GM19239 (cell line): ENCODE results near the gene RHBDL2.
"Not testable (repeated sequence)": the region's sequence is repeated elsewhere in the genome, so short reads cannot be mapped to it uniquely, and the experiment has no call there.

Experiments used
- DNase-seq: peaks from one replicate; pipeline ENCODE4 v3.0.0; 2011; ENCODE audit warnings: low spot score; ENCODE audit not compliant: insufficient read length
- FAIRE-seq: peaks from 2 replicates; lab custom pipeline; 2011; peaks lifted over from hg19 to GRCh38; lab: Jason Lieb, UNC

Gene RHBDL2

DNA sequence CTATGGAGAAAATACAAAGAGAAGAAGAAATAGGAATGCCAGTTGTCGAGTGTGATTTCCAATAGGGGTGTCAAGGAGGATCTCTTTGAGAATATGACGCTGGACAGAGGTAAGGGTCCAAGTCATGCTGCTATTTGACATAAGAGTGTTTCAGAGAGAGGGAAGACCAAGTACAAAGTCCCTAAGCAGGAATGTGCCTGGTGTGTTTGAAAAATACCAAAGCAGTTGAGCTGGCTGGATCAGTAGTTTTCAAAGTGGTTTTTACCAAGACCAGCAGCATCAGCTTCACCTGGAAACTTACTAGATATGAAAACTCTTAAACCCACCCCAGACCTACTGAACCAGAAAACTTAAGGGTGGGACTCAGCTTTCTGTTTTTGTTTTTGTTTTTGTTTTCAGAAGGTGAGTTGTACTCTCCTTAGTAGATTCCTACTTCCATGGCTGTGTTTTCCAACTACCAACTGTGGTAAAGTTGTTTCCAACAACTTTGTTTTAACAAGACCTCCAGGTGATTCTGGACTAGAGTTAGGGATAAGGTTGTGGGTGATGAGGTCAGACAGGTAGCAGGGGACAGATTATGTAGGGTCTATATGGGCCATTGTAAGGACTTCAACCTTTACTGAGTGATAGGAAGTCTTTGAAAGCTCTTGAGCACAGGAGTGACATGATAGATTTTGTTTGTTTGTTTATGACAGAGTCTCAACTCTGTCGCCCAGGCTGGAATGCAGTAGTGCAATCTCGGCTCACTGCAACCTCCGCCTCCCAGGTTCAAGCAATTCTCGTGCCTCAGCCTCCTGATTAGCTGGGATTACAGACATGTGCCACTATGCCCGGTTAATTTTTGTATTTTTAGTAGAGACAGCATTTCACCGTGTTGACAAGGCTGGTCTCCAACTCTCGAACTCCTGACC, 53.0 kb downstream of the RHBDL2 start:
- FAIRE-seq (no peak), DNase-seq (no peak)

DNA sequence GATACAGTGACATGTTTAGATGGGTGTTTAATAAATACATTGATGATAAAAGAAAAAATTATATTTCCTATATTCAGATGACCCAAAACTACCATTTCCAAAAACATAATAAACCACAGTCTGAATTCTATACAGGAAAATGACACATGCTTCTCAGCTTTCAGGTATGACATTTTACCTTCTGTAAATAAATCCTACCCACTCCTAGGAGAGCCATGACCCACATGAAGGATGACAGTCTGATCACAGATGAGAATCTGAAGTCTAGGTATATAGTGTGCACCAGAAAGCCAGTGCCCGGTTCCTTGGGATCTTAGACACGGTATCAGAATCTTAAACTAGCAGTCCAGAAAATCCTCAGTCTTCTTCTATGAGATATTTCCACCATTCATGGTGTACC, 56.5 kb downstream of the RHBDL2 start:
- FAIRE-seq: no peak
- no peak for DNase-seq

DNA sequence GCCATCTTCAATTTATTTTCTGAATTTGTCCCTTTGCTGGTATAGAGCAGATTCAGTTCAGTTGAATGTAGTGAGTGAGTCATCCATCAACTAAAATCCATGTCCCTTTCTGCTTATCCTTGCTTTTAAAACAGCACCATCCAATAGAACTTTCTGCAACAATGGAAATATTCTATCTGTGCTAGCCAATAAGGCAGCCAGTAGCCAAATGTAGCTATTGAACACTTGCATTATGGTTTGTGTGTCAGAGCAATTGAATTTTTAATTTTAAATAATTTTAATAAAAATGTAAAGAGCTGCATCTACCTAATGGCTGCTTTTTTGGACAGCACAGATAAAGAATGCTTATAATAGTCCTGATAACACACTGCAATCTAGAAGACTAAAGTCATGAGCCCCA, 60.1 kb downstream of the RHBDL2 start, which contains the start of gene GJA9:
Gene GJA9, minus strand, starts transcription at position 101 of the 400 bp plus-strand sequence. CDS start 5,489 bp downstream, outside the sequence.
- FAIRE-seq (no peak), DNase-seq (no peak)

DNA sequence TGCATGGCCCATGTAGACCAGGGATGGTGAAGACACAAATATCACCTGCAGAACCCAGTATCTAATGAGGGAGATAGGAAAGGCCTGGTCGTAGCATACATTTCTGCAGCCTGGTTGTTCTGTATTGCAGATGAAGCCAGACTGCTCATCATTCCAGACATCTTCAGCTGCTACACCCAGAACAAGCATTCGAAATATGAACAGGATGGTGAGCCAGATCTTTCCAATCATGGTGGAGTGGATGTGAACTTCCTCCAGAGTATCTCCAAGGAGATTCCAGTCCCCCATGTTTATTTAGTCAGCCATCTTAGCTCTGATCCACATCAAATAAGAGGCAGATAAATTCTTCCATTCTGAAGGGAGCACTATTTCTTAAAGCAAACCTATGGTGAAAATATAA, 65.8 kb downstream of the RHBDL2 start:
- FAIRE-seq: no peak
- DNase-seq: no peak

GRCh38 chr1:38873027-38873969, 68.3 kb downstream of the RHBDL2 start, which contains the start of gene MYCBP:
MYCBP (minus strand) TSS chr1:38873348; CDS start chr1:38873305, 43 bp downstream.
- peak; percentile 95 for DNase-seq
- peak; percentile 95 for FAIRE-seq

GRCh38 chr1:38872401-38873026, 69.1 kb downstream of the RHBDL2 start:
- no peak for DNase-seq
- FAIRE-seq: peak; percentile 63

DNA sequence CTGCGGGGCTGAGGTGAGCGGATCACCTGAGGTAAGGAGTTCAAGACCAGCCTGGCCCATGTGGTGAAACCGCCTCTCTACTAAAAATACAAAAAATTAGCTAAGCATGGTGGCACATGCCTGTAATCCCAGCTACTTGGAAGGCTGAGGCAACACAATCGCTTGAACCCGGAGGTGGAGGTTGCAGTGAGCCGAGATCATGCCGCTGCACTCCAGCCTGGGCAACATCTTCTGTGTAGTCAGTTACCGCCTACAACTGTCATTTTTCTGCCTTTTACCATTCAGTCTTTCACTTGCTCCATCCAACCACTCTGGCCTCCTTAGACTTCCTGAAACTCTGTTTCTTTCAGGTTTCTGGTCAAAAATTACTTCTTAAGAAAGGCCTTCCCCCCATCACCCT, 70.6 kb downstream of the RHBDL2 start:
- FAIRE-seq: no peak
- DNase-seq: no peak

DNA sequence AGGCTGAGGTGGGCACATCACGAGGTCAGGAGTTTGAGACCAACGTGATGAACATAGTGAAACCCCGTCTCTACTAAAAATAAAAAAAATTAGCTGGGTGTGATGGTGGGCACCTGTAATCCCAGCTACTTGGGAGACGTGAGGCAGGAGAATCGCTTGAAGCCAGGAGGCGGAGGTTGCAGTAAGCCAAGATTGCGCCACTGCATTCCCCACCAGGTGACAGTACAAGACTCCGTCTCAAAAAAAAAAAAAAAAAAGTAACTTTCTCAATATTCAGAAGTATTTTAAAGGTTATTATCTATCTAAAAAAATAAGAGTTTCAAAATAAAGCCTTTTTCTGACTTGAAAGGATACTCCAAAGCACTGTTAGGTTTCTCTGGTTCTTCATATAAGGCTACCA, 74.4 kb downstream of the RHBDL2 start:
- no peak for FAIRE-seq

GRCh38 chr1:38865112-38865715, 76.4 kb downstream of the RHBDL2 start:
- DNase-seq (no peak), FAIRE-seq (no peak)

More for the DNA sequence above, 74.4 kb downstream of the RHBDL2 start:
- DNase-seq: no peak

DNA sequence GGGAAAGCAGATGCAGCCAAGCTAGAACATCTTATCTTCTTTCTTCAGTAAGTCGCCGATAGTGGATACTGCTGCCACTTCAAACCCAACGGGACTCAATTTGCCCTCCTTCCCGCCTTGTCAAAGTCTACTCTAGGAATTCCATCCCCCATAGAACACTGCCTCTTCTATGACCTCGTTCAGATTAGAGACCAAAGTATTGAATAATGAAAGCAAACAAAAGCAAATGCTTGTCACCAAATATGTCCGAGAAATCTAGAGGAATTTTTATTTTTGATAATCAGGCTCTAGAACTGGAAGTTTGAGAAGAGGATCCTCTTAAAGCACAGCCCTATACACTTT, 81.2 kb downstream of the RHBDL2 start:
- FAIRE-seq (no peak), DNase-seq (no peak)

DNA sequence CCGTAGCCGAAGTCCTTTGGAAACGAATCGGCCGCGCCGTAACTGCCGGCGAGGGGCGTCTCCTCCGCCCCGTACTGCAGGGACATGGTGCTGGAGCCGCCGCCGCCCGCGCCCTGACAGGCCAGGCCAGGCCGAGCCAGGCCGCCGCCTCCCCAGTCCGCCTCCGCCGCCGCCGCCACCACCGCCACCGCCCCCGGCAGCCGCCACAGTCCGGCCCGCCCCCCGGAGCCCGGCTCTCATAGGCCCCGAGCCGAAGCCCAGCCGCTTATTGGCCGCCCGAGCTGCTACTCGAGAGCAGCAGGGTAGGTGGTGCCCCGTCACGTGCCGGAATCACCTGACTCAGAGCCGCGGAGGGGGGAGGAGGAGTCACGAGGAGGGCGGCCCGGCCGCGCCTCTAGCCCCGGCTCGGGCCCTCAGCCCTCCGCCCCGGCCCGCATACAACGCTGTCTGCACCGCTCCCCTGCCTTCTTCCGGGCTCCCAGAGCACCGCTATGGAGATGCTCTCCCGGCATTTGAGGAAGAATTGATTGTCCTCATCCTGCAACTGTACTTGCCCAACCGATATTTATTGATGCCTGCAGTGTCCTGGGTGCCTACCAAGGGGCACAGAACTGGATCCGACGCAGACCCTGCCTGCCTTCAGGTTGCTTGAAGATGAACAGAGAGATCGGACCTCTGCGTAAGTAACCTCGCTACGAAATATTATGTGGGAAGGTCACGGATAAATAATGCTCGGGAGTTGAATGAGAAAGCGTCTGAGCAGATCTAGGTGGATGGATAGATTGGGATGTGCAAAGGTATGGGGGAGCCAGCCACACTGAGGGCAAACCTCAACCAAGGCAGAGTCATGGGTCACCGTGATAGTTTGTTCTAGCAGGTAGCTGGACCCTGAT, 81.8 kb downstream of the RHBDL2 start, which contains the start of gene RRAGC:
Gene RRAGC, minus strand, starts transcription at position 212 of the 893 bp plus-strand sequence. Its CDS starts 126 bp downstream, at position 86.
- DNase-seq: peak; percentile 98
- FAIRE-seq: peak; percentile 92

GRCh38 chr1:38858833-38859560, 82.6 kb downstream of the RHBDL2 start:
- peak; percentile 76 for FAIRE-seq
- DNase-seq: no peak

GRCh38 chr1:38852780-38853179, 88.8 kb downstream of the RHBDL2 start:
- DNase-seq (no peak), FAIRE-seq (no peak)

DNA sequence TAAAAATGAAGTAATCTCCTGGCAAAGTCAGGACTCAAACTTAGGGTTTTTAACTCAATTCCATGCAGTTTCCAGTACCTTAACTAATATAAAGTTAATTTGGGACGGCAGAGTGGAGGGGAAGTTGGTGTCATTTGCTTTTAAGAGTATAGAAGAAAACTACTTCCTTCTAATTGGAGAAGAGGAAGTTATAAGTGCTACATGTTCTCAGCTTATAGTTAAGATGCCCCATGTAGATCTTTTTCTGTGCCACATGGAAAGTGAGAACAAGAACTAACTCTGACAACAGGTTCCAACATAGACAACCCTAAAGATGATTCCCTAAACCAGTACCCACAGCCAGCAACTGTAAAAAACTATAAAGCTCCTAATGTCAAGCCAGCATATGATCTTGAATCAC, 93.6 kb downstream of the RHBDL2 start:
- DNase-seq (no peak), FAIRE-seq (no peak)

- FAIRE-seq (no peak), DNase-seq (no peak)
These were observed 95.4 kb downstream of the RHBDL2 start for GRCh38 chr1:38846210-38846609.

DNA sequence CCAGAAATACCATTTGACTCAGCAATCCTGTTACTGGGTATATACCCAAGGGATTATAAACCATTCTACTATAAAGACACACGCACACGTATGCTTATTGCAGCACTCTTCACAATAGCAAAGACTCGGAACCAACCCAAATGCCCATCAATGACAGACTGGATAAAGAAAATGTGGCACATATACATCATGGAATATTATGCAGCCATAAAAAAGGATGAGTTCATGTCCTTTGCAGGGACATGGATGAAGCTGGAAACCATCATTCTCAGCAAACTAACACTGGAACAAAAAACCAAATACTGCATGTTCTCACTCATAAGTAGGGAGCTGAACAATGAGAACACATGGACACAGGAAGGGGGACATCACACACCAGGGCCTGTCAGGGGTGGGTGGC, 96.5 kb downstream of the RHBDL2 start:
- not testable (repeated sequence) for DNase-seq, FAIRE-seq

DNA sequence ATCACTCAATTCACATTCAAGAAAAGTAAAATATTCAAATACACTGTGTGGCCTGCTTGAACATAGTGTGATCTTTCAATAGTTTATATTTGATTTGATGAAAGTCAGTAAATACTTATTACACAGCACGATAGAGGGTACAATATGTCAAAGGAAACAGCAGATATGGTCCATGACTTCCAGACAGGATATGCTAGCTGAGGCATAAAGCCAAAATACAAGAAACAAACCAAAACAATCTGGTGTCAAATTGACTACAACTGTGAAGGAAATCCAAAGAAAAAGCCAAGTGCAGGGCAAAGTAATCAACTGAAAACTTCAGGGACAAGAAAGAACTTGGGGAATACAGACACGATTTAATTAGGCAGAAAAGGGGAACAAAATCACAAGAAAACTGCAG, 101.3 kb downstream of the RHBDL2 start:
- DNase-seq (no peak), FAIRE-seq (no peak)

GRCh38 chr1:38839363-38839762, 102.3 kb downstream of the RHBDL2 start:
- DNase-seq (no peak), FAIRE-seq (no peak)
